Lung (tissue), 12 donors: ENCODE data around the gene POU2AF3. TPM values are rescaled to one million over a fixed set of nuclear protein-coding genes. Genes with fewer than 3 reads are reported as not detected.

Experiments used
- ATAC-seq: fragments of 200-7000 bp; cut with Tn5 transposase; one replicate; pipeline ENCODE4 v1.9.1; 2020; ENCODE audit warnings: moderate number of reproducible peaks; ENCODE audit not compliant: insufficient read depth, low FRiP score
- DNase-seq, 3 donors: peaks; one replicate each; pipeline ENCODE4 v3.0.0-alpha.2; 2013 to 2017
- H3K27ac ChIP-seq, 2 donors: one replicate each; pipeline ENCODE4 v1.5.1; 2013; ENCODE audit warnings: mild to moderate bottlenecking in 2 of 2, moderate library complexity in 2 of 2, control low read depth in 1 of 2, inconsistent platforms in 1 of 2, low read depth in 1 of 2, low read length in 1 of 2
- H3K27me3 ChIP-seq, 3 donors: one replicate each; pipeline ENCODE4 v1.5.1; 2013; ENCODE audit warnings: low read length in 2 of 3; ENCODE audit not compliant: control insufficient read depth in 3 of 3, insufficient read depth in 3 of 3
- H3K36me3 ChIP-seq, 4 donors: one replicate each; pipeline ENCODE4 v1.5.1; 2013; ENCODE audit warnings: low read length in 4 of 4, mild to moderate bottlenecking in 1 of 4, moderate library complexity in 1 of 4; ENCODE audit not compliant: control insufficient read depth in 4 of 4, insufficient read depth in 4 of 4
- H3K4me1 ChIP-seq, 5 donors: one replicate each; pipeline ENCODE4 v1.5.1; 2013; ENCODE audit warnings: low read length in 5 of 5, mild to moderate bottlenecking in 2 of 5, moderate library complexity in 1 of 5; ENCODE audit not compliant: control insufficient read depth in 5 of 5, insufficient read depth in 5 of 5
- H3K4me3 ChIP-seq: one replicate; pipeline ENCODE4 v1.5.1; 2013; ENCODE audit warnings: mild to moderate bottlenecking, control low read depth, moderate library complexity
- H3K9ac ChIP-seq, 2 donors: one replicate each; pipeline ENCODE4 v1.5.1; 2013; ENCODE audit warnings: low read length in 2 of 2, control low read depth in 1 of 2; ENCODE audit not compliant: insufficient read depth in 1 of 2
- H3K9me3 ChIP-seq, 4 donors: one replicate each; pipeline ENCODE4 v1.5.1; 2013; ENCODE audit warnings: low read length in 3 of 4, mild to moderate bottlenecking in 1 of 4, moderate library complexity in 1 of 4; ENCODE audit not compliant: control insufficient read depth in 4 of 4, insufficient read depth in 3 of 4
- WGBS, 2 donors: extraction: QIAGEN DNeasy Blood & Tissue Kit; methylation state at CpG; one replicate each; pipeline ENCODE4 v1.1.7; 2013; 5-methylcytosine and 5-hydroxymethylcytosine counted together
- polyA plus RNA-seq, 2 donors: library from polyadenylated mRNA; stranded (reverse); fragments of 200-250 nt; gene quantifications; one replicate each; pipeline ENCODE4 v1.2.1, GENCODE V29; 2013
- total RNA-seq, 2 donors: library from RNA; depleted of rRNA in 1 of 2; stranded (reverse); fragments of >200 nt in 1 of 2; gene quantifications; one replicate each; pipeline ENCODE4 v1.2.1, GENCODE V29; 2014 to 2021
- TF ChIP-seq, protein P1 (sequence below): IDR thresholded peaks from 2 replicates; pipeline ENCODE4 v1.5.1; 2012; ENCODE audit warnings: mild to moderate bottlenecking; ENCODE audit errors: control extremely low read depth, extremely low read depth
- donor health status: control.
- donor health status: control.
- donor health status: Bipolar disorder and iron deficiency.
- donor health status: healthy.
- donor health status: DM: yes; HTN: yes; CAD: no.

Gene POU2AF3
- total and polyA plus RNA-seq, 4 donors, result 1.5 to 5.4 (median 3.1) TPM

DNA sequence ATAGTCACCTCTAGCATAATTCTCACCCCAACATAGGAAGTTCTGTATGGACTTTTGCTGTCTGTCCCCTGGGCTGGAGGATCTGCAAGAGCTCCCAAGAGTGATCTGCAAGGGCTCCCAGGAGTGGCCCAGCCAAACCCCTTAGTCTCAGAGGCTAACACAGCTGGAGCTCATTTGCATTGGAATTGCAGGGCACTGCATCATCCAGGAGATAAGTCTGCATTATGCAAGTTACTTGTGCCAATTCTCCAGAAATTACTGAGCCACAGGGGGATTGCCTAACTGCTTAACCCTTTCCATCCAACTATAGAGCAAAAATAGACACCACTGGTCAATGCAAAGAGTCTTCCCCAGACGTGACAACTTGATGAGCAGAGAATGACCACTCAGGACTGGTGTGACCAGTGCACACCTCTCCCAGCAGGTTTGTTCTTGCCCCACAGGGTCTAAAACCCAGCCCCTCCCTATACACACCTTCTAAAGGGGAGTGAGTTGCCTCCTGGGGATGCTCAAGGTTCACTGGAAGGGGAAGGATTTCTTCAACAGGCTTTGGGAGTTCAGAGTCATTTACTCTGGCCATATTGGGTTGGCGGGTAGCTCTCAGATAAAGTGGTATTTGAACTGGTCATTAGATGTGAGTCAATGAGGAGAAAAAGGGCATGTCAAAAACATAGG is 38.4 kb downstream of the POU2AF3 start:
- WGBS, 2 donors, result 72% methylated on average over 2 of the region's 2 CpGs
- no peaks in the 10 kb centered on the region for H3K36me3 ChIP-seq
- TF ChIP-seq, protein P1, sequence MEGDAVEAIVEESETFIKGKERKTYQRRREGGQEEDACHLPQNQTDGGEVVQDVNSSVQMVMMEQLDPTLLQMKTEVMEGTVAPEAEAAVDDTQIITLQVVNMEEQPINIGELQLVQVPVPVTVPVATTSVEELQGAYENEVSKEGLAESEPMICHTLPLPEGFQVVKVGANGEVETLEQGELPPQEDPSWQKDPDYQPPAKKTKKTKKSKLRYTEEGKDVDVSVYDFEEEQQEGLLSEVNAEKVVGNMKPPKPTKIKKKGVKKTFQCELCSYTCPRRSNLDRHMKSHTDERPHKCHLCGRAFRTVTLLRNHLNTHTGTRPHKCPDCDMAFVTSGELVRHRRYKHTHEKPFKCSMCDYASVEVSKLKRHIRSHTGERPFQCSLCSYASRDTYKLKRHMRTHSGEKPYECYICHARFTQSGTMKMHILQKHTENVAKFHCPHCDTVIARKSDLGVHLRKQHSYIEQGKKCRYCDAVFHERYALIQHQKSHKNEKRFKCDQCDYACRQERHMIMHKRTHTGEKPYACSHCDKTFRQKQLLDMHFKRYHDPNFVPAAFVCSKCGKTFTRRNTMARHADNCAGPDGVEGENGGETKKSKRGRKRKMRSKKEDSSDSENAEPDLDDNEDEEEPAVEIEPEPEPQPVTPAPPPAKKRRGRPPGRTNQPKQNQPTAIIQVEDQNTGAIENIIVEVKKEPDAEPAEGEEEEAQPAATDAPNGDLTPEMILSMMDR, result no peak
- no peak overlapping the region for H3K9ac ChIP-seq
- ATAC-seq (no peak), DNase-seq (peak; percentile 76 to 90 (median 86))
- no peaks in the 10 kb centered on the region for H3K27me3 ChIP-seq
- H3K27ac ChIP-seq, result no peak overlapping the region
- no peak overlapping the region for H3K4me3 ChIP-seq
- H3K4me1 ChIP-seq, result peaks cover 0 to 35% (median 21%) of the 10 kb centered on the region in 5 donors
- no peaks in the 10 kb centered on the region for H3K9me3 ChIP-seq

DNA sequence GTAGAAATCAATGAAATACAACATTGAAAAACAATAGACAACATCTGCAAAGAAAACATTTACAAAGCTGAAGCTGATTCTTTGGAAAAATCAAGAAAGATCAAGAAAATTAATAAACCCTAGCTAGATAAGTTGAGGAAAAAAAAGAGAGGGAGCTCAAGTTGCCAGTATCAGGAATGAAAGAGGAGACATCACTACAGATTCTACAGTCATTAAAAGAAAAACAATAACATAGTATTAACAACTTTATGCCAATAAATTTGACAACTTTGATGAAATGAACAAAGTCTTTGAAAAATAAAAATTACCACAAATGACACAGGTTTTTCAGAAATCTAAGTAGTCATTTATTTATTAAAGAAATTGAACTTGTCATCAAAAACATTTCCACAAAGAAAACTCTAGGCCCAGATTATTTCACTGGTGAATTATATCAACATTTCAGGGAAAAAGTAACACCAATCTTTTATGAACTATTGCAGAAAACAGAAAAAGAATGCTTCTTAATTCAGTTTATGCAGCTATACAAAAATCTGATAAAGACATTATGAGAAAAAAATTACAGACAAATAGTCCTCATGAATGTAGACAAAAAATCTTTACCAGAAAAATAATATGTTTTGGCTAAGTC is 41.5 kb downstream of the POU2AF3 start:
- H3K27me3 ChIP-seq, result no peaks in the 10 kb centered on the region
- TF ChIP-seq, protein P1, result no peak
- DNase-seq, result no peak
- ATAC-seq, result no peak
- no peaks in the 10 kb centered on the region for H3K36me3 ChIP-seq
- no peaks in the 10 kb centered on the region for H3K9me3 ChIP-seq
- H3K27ac ChIP-seq, result no peak overlapping the region
- H3K4me1 ChIP-seq, result peaks cover 0 to 23% (median 17%) of the 10 kb centered on the region in 5 donors
- H3K9ac ChIP-seq, result no peak overlapping the region
- no peak overlapping the region for H3K4me3 ChIP-seq

DNA sequence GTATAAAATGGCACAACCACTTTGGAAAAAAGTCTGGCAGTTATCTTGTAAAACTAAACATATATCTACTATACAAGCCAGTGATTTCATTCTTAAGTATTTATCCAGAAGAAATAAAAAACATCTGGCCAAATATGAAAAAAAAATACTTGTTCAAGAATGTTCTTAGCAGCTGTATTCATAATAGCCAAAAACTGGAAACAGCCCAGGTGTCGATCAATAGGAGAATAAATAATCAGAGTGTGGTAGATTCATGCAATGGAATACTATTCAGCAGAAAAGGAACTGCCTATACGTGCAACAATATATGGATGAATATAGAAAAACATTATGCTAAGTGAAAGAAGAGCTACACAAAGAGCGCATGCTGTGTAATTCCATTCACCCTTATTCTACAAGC is 44.0 kb downstream of the POU2AF3 start:
- H3K9ac ChIP-seq, result no peak overlapping the region
- no peak for ATAC-seq
- TF ChIP-seq, protein P1, result no peak

More for the DNA sequence above, 44.0 kb downstream of the POU2AF3 start:
- no peak for DNase-seq
- Histone ChIP-seq H3K4me3 (no peak overlapping the region), H3K27me3 (peaks cover 0 to 3% (median 2%) of the 10 kb centered on the region in 3 donors), H3K4me1 (no peaks in the 10 kb centered on the region), H3K9me3 (no peaks in the 10 kb centered on the region), H3K27ac (no peak overlapping the region), H3K36me3 (no peaks in the 10 kb centered on the region)
- 90 to 93% methylated on average over 3 of the region's 3 CpGs for WGBS, 2 donors
